Activated CD8-positive, alpha-beta T cell treated with anti-CD3 and anti-CD28 coated beads for 36 hours (primary cell): ENCODE measurements around the gene SLC26A8. TPM values are rescaled to one million over a fixed set of nuclear protein-coding genes. Genes with fewer than 3 reads are reported as not detected.
"Not testable (repeated sequence)": the region's sequence is repeated elsewhere in the genome, so short reads cannot be mapped to it uniquely, and the experiment has no call there.

ENCODE experiments used
- ATAC-seq: fragments of 200-7000 bp; cut with Tn5 transposase; one replicate; pipeline ENCODE4 v1.10.0; 2021; ENCODE audit warnings: mild to moderate bottlenecking, moderate library complexity
- CTCF ChIA-PET: fragments of 350-600 bp; sonication (Branson Sonifier 250); formaldehyde crosslinking; loops from one replicate; lab custom pipeline; 2021; ENCODE audit warnings: antibody characterized with exemption; lab: Charles Lee
- POLR2A ChIA-PET: fragments of 350-600 bp; sonication (Branson Sonifier 250); formaldehyde crosslinking; loops from one replicate; lab custom pipeline; 2021; ENCODE audit warnings: antibody characterized with exemption; lab: Charles Lee
- DNase-seq: peaks from one replicate; pipeline ENCODE4 v3.0.0-alpha.2; 2020
- H3K27ac Mint-ChIP-seq: one replicate; pipeline ENCODE4 v1.8.0; 2021; ENCODE audit warnings: mild to moderate bottlenecking, mixed read lengths
- H3K27me3 Mint-ChIP-seq: one replicate; pipeline ENCODE4 v1.8.0; 2021; ENCODE audit warnings: mixed read lengths
- H3K36me3 Mint-ChIP-seq: one replicate; pipeline ENCODE4 v1.8.0; 2021; ENCODE audit warnings: low read depth, mixed read lengths
- H3K4me1 Mint-ChIP-seq: one replicate; pipeline ENCODE4 v1.8.0; 2021; ENCODE audit warnings: low read depth, mixed read lengths
- H3K4me3 Mint-ChIP-seq: one replicate; pipeline ENCODE4 v1.8.0; 2021; ENCODE audit warnings: mild to moderate bottlenecking, moderate library complexity, mixed read lengths
- H3K9me3 Mint-ChIP-seq: one replicate; pipeline ENCODE4 v1.8.0; 2021; ENCODE audit warnings: mixed read lengths
- intact Hi-C: fragments of 100-400 bp; cut with micrococcal nuclease; formaldehyde crosslinking; loops from one replicate; pipeline ENCODE4 v1.10.0; 2022
- total RNA-seq, 2 experiments: library from RNA; stranded (reverse); gene quantifications; one replicate each; pipeline ENCODE4 v1.2.3, GENCODE V29; 2021
- TF ChIP-seq, protein P1 (sequence below): fragments of 200-600 bp; IDR thresholded peaks from one replicate; pipeline ENCODE4 v1.8.0; 2022; ENCODE audit warnings: antibody characterized with exemption, mild to moderate bottlenecking

The SLC26A8 gene
- total RNA-seq, 2 experiments from 2014 or later: not detected

DNA sequence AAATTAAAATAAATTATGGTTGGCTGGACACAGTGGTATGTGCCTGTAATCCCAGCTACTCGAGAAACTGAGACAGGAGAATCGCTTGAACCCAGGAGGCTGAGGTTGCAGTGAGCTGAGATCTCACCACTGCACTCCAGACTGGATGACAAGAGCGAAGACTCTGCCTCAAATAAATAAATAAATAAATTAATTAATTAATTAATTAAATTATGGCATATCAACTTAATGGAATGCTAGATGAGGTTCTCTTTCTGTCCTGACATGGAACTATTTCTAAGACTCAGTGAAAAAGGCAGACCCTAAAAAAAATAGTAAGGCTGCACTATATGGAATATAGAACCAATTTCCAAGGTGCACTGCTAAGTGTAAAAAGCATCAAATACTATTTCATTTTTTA lies 108.4 kb downstream of the SLC26A8 start:
- TF ChIP-seq, protein P1, sequence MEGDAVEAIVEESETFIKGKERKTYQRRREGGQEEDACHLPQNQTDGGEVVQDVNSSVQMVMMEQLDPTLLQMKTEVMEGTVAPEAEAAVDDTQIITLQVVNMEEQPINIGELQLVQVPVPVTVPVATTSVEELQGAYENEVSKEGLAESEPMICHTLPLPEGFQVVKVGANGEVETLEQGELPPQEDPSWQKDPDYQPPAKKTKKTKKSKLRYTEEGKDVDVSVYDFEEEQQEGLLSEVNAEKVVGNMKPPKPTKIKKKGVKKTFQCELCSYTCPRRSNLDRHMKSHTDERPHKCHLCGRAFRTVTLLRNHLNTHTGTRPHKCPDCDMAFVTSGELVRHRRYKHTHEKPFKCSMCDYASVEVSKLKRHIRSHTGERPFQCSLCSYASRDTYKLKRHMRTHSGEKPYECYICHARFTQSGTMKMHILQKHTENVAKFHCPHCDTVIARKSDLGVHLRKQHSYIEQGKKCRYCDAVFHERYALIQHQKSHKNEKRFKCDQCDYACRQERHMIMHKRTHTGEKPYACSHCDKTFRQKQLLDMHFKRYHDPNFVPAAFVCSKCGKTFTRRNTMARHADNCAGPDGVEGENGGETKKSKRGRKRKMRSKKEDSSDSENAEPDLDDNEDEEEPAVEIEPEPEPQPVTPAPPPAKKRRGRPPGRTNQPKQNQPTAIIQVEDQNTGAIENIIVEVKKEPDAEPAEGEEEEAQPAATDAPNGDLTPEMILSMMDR: no peak
- Mint-ChIP-seq H3K36me3 (peaks cover 57% of the 10 kb centered on the region), H3K4me1 (peaks cover 22% of the 10 kb centered on the region), H3K9me3 (peaks cover 2% of the 10 kb centered on the region), H3K27me3 (no peaks in the 10 kb centered on the region), H3K4me3 (no peak overlapping the region), H3K27ac (no peak overlapping the region)
- intact Hi-C loops: no loop called here
- POLR2A ChIA-PET: interaction anchor here (0.6 to 1.6 kb wide), 3 partner anchors 112 to 919 kb away, joined by 3 to 4 read pairs (median 3); partner anchors contain the start of gene MAPK14
- CTCF ChIA-PET: no interaction called here
- DNase-seq (no peak), ATAC-seq (no peak)

DNA sequence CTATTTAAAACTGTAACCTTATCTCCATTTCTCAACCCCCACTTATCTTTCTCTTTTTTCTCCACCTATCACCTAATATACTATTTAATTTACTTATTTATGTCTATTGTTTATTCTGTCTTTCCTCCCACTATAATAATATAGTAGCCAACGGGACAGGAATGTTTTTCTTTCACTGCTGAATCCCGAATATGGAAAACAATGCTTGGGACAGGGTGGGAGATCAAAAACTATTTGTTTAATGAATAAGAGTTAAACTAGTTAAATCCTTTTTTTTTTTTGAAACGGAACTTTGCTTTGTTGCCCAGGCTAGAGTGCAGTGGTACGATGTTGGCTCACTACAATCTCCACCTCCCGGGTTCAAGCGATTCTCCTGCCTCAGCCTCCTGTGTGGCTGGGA lies 109.9 kb downstream of the SLC26A8 start:
- CTCF ChIA-PET: no interaction called here
- intact Hi-C loops: no loop called here
- Mint-ChIP-seq H3K36me3 (peaks cover 65% of the 10 kb centered on the region), H3K9me3 (peaks cover 12% of the 10 kb centered on the region), H3K4me3 (no peak overlapping the region), H3K27ac (no peak overlapping the region), H3K4me1 (peaks cover 22% of the 10 kb centered on the region), H3K27me3 (no peaks in the 10 kb centered on the region)
- POLR2A ChIA-PET: no interaction called here
- TF ChIP-seq, protein P1: no peak
- DNase-seq (no peak), ATAC-seq (no peak)

DNA sequence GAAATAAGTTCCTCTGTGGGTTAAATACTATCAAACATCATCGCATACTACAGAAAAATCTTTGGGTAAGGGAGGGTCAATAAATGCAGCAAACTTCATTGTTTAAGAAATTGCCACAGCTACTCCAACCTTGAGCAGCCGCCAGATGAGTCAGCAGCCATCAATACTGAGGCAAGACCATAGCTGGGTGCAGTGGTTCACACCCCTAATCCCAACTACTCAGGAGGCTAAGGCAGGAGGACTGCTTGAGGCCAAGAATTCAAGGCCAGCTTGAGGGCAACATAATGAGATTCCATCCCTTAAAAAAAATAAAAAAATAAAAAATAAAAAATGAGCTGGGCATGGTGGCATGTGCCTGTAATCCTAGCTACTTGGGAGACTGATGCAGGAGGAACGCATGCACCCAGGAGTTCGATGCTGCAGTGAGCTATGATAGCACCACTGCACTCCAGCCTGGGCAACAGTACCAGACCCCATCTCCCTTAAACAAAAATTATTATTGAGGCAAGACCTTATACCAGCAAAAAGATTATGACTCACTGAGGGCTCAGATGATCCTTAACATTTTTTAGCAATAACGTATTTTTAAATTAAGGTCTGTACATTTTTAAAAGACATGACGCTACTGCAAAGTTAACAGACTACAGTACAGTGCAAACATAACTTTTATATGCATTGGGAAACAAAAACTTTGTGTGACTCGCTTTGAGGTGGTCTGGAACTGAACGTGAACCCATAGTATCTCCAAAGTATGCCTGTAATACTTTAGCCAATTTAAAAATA lies 112.4 kb downstream of the SLC26A8 start:
- ChIA-PET POLR2A (interaction anchor here (0.6 to 1.5 kb wide), 3 partner anchors 9 to 15 kb away, joined by 4 to 6 read pairs (median 4); partner anchors contain the start of gene SRPK1), CTCF (no interaction called here)
- H3K4me1 Mint-ChIP-seq: peaks cover 11% of the 10 kb centered on the region
- DNase-seq (no peak), ATAC-seq (no peak)
- H3K9me3 Mint-ChIP-seq: peaks cover 23% of the 10 kb centered on the region
- no peak overlapping the region for H3K4me3 Mint-ChIP-seq
- no peaks in the 10 kb centered on the region for H3K27me3 Mint-ChIP-seq
- TF ChIP-seq, protein P1: no peak
- H3K36me3 Mint-ChIP-seq: peaks cover 67% of the 10 kb centered on the region
- H3K27ac Mint-ChIP-seq: no peak overlapping the region
- intact Hi-C loops: no loop called here

DNA sequence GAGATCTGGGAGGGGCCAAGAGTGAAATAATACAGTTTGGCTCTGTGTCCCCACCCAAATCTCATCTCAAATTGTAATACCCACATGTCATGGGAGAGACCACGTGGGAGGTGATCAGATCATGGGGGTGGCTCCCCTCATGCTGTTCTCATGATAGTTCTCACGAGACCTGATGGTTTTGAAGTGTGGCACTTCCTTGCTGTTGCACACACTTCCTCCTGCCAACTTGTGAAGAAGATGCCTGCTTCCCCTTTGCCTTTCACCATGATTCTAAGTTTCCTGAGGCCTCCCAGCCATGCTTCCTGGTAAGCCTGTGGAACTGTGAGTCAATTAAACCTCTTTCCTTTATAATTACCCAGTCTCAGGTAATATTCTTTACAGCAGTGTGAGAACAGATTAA lies 114.9 kb downstream of the SLC26A8 start:
- H3K27ac Mint-ChIP-seq, H3K4me3 Mint-ChIP-seq, H3K27me3 Mint-ChIP-seq, ATAC-seq, DNase-seq, intact Hi-C loops, CTCF ChIA-PET: not testable (repeated sequence)
- POLR2A ChIA-PET: interaction anchor here (1.0 kb wide), 1 partner anchor 17 kb away, joined by 3 read pairs; no protein-coding TSS in a partner anchor
- peaks cover 23% of the 10 kb centered on the region for H3K9me3 Mint-ChIP-seq
- peaks cover 70% of the 10 kb centered on the region for H3K36me3 Mint-ChIP-seq
- H3K4me1 Mint-ChIP-seq: peaks cover 17% of the 10 kb centered on the region

DNA sequence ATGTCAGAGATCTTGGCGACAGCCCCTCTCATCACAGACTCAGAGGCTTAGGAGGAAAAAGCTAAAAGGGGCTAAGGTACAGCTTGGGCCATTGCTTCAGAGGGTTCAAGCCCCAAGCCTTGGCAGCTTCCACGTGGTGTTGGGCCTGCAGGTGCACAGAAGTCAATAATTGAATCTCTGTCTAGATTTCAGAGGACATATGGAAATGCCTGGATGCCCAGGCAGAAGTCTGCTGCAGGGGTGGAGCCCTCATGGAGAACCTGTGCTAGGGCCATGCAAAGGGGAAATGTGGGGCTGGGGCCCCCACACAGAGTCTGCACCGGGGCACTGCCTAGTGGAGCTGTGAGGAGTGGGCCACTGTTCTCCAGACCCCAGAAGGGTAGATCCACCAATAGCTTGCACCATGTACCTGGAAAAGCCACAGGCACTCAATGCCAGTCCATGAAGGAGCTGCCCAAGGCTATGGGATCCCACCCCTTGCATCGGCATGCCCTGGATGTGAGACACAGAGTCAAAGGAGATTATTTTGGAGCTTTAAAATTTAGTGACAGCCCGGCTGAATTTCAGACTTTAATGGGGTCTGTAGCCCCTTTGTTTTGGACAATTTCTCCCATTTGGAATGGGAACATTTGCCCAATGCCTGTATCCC lies 115.6 kb downstream of the SLC26A8 start:
- ATAC-seq, H3K27me3 Mint-ChIP-seq, H3K4me3 Mint-ChIP-seq, DNase-seq, intact Hi-C loops, CTCF ChIA-PET, H3K27ac Mint-ChIP-seq: not testable (repeated sequence)
- POLR2A ChIA-PET: interaction anchor here (0.6 to 1.0 kb wide), 3 partner anchors 8 to 1333 kb away, joined by 3 to 4 read pairs (median 3); no protein-coding TSS in a partner anchor
- peaks cover 17% of the 10 kb centered on the region for H3K4me1 Mint-ChIP-seq
- H3K36me3 Mint-ChIP-seq: peaks cover 70% of the 10 kb centered on the region
- H3K9me3 Mint-ChIP-seq: peaks cover 23% of the 10 kb centered on the region
